HG02840 (cell line): ENCODE results near the gene TMEM129.

Experiments
- ATAC-seq: cut with Tn5 transposase; IDR thresholded peaks from one replicate; pipeline ENCODE4 v1.9.1; 2021; ENCODE audit warnings: mild to moderate bottlenecking, moderate library complexity, moderate number of reproducible peaks; ENCODE audit not compliant: unreplicated experiment, low FRiP score

TMEM129 gene

GRCh38 chr4:1758306-1759121, 37.4 kb upstream of the TMEM129 start:
- no peak for ATAC-seq

- ATAC-seq, result no peak
Measured at GRCh38 chr4:1757836-1758235, 36.7 kb upstream of the TMEM129 start.

GRCh38 chr4:1756893-1757779, 36.0 kb upstream of the TMEM129 start:
- no peak for ATAC-seq

GRCh38 chr4:1756079-1756478, 35.0 kb upstream of the TMEM129 start:
- ATAC-seq, result no peak

GRCh38 chr4:1755297-1755696, 34.2 kb upstream of the TMEM129 start:
- no peak for ATAC-seq

GRCh38 chr4:1754336-1754735, 33.2 kb upstream of the TMEM129 start:
- ATAC-seq, result no peak

- no peak for ATAC-seq
Measured at GRCh38 chr4:1753697-1754311, 32.7 kb upstream of the TMEM129 start.

GRCh38 chr4:1753294-1753696, 32.2 kb upstream of the TMEM129 start:
- ATAC-seq, result no peak

GRCh38 chr4:1752284-1753041, 31.3 kb upstream of the TMEM129 start:
- no peak for ATAC-seq

GRCh38 chr4:1751919-1752283, 30.8 kb upstream of the TMEM129 start:
- ATAC-seq, result no peak

GRCh38 chr4:1751155-1751918, 30.2 kb upstream of the TMEM129 start:
- no peak for ATAC-seq

- ATAC-seq, result no peak
Measured at GRCh38 chr4:1750381-1751154, 29.4 kb upstream of the TMEM129 start.

- no peak for ATAC-seq
Measured at GRCh38 chr4:1749826-1750225, 28.7 kb upstream of the TMEM129 start.

GRCh38 chr4:1749370-1749769, 28.2 kb upstream of the TMEM129 start:
- no peak for ATAC-seq

GRCh38 chr4:1748465-1748995, 27.4 kb upstream of the TMEM129 start:
- ATAC-seq, result no peak

GRCh38 chr4:1747603-1747967, 26.5 kb upstream of the TMEM129 start:
- no peak for ATAC-seq

GRCh38 chr4:1746919-1747602, 25.9 kb upstream of the TMEM129 start:
- ATAC-seq, result no peak

- ATAC-seq, result no peak
Measured at GRCh38 chr4:1746265-1746691, 25.2 kb upstream of the TMEM129 start.
